NT2/D1 (cell line): Measurements from ENCODE around the gene TAF13.

Experiments
- SUZ12 ChIP-seq: IDR thresholded peaks from 2 replicates; pipeline ENCODE4 v1.6.1; 2011; ENCODE audit not compliant: insufficient read length, insufficient read depth; ENCODE audit errors: extremely low read depth
- YY1 ChIP-seq: IDR thresholded peaks from 2 replicates; pipeline ENCODE4 v1.6.1; 2011; ENCODE audit not compliant: insufficient read length, insufficient read depth
- ZNF274 ChIP-seq: IDR thresholded peaks from 2 replicates; pipeline ENCODE4 v1.6.1; 2011; ENCODE audit warnings: mild to moderate bottlenecking, low read depth, low read length

DNA sequence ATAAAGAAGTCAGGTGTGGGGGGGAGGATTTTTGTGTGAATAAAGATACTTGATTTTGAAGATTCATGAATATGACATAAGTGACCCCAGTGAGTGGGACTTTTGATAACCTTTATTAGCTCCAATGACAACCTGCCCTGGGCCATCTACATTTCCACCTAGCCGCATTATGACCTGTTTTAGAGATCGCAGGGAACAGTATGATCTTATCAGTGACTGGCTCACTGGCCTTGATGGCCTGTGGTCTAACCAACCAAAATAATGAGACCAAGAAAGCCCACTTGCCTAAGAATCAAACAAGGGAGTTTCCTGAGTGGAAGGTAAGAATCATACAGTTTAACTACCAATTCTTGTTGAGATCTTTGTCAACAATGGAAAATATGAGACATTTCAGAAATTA is 39.9 kb upstream of the TAF13 start:
- no peak for TF ChIP-seq YY1
- no peak for TF ChIP-seq ZNF274
- no peak for TF ChIP-seq SUZ12
